Adipocyte (in vitro differentiated cells): Measurements from ENCODE around the gene WRNIP1.
"Not testable (repeated sequence)": the region's sequence is repeated elsewhere in the genome, so short reads cannot be mapped to it uniquely, and the experiment has no call there.

ENCODE experiments used
- DNase-seq: peaks from one replicate; pipeline ENCODE4 v3.0.0-alpha.2; 2015; ENCODE audit warnings: low read depth
- H3K27me3 ChIP-seq: replicated peaks from 2 replicates; pipeline ENCODE4 v1.7.0; 2013; ENCODE audit warnings: mild to moderate bottlenecking, low read length, moderate library complexity; ENCODE audit not compliant: control insufficient read depth, insufficient read depth
- H3K36me3 ChIP-seq: 2 replicates; pipeline ENCODE4 v1.7.0; 2013; ENCODE audit warnings: low read length, mild to moderate bottlenecking, moderate library complexity; ENCODE audit not compliant: control insufficient read depth, insufficient read depth, severe bottlenecking
- H3K4me1 ChIP-seq: 2 replicates; pipeline ENCODE4 v1.7.0; 2013; ENCODE audit warnings: mild to moderate bottlenecking, low read length, moderate library complexity; ENCODE audit not compliant: control insufficient read depth, insufficient read depth
- H3K4me3 ChIP-seq: 2 replicates; pipeline ENCODE4 v1.7.0; 2013; ENCODE audit warnings: mild to moderate bottlenecking, low read length, moderate library complexity
- H3K9ac ChIP-seq: 2 replicates; pipeline ENCODE4 v1.7.0; 2013; ENCODE audit warnings: mild to moderate bottlenecking, low read length, moderate library complexity
- H3K9me3 ChIP-seq: 2 replicates; pipeline ENCODE4 v1.7.0; 2013; ENCODE audit warnings: mild to moderate bottlenecking, low read length, moderate library complexity; ENCODE audit not compliant: control insufficient read depth

The WRNIP1 gene

GRCh38 chr6:2801687-2802086 is 36.5 kb downstream of the WRNIP1 start:
- not testable (repeated sequence) for H3K9me3 ChIP-seq, H3K27me3 ChIP-seq, H3K36me3 ChIP-seq, DNase-seq, H3K9ac ChIP-seq, H3K4me3 ChIP-seq, H3K4me1 ChIP-seq

- Histone ChIP-seq H3K36me3 (no peaks in the 10 kb centered on the region), H3K4me1 (no peaks in the 10 kb centered on the region), H3K27me3 (no peaks in the 10 kb centered on the region), H3K9me3 (no peaks in the 10 kb centered on the region), H3K9ac (no peak overlapping the region), H3K4me3 (no peak overlapping the region)
- no peak for DNase-seq
These were observed 37.4 kb downstream of the WRNIP1 start for GRCh38 chr6:2802521-2803060.

GRCh38 chr6:2803731-2804429 is 38.7 kb downstream of the WRNIP1 start:
- Histone ChIP-seq H3K9me3 (no peaks in the 10 kb centered on the region), H3K9ac (no peak overlapping the region), H3K4me3 (no peak overlapping the region), H3K4me1 (no peaks in the 10 kb centered on the region), H3K27me3 (no peaks in the 10 kb centered on the region), H3K36me3 (no peaks in the 10 kb centered on the region)
- no peak for DNase-seq

- Histone ChIP-seq H3K27me3 (no peaks in the 10 kb centered on the region), H3K9ac (no peak overlapping the region)
These were observed 39.3 kb downstream of the WRNIP1 start for GRCh38 chr6:2804516-2804915.

GRCh38 chr6:2805031-2805430 is 39.8 kb downstream of the WRNIP1 start:
- H3K4me3 ChIP-seq, result no peak overlapping the region
- no peak for DNase-seq
- H3K4me1 ChIP-seq, result peaks cover 2% of the 10 kb centered on the region
- no peaks in the 10 kb centered on the region for H3K36me3 ChIP-seq
- no peaks in the 10 kb centered on the region for H3K9me3 ChIP-seq
- no peak overlapping the region for H3K9ac ChIP-seq
- no peaks in the 10 kb centered on the region for H3K27me3 ChIP-seq

More at GRCh38 chr6:2804516-2804915, 39.3 kb downstream of the WRNIP1 start:
- DNase-seq, result no peak
- Histone ChIP-seq H3K36me3 (no peaks in the 10 kb centered on the region), H3K4me1 (no peaks in the 10 kb centered on the region), H3K4me3 (no peak overlapping the region), H3K9me3 (no peaks in the 10 kb centered on the region)

- H3K9me3 ChIP-seq, result no peaks in the 10 kb centered on the region
- no peak overlapping the region for H3K9ac ChIP-seq
- H3K4me1 ChIP-seq, result peaks cover 8% of the 10 kb centered on the region
- H3K36me3 ChIP-seq, result no peaks in the 10 kb centered on the region
- DNase-seq, result no peak
- no peaks in the 10 kb centered on the region for H3K27me3 ChIP-seq
- H3K4me3 ChIP-seq, result no peak overlapping the region
These were observed 41.5 kb downstream of the WRNIP1 start for GRCh38 chr6:2806644-2807043.

GRCh38 chr6:2807342-2808090 is 42.3 kb downstream of the WRNIP1 start:
- Histone ChIP-seq H3K27me3 (no peaks in the 10 kb centered on the region), H3K36me3 (no peaks in the 10 kb centered on the region), H3K4me3 (no peak overlapping the region), H3K9ac (no peak overlapping the region), H3K9me3 (no peaks in the 10 kb centered on the region), H3K4me1 (peaks cover 8% of the 10 kb centered on the region)
- DNase-seq, result no peak

- H3K4me3 ChIP-seq, result no peak overlapping the region
- no peaks in the 10 kb centered on the region for H3K9me3 ChIP-seq
- H3K36me3 ChIP-seq, result no peaks in the 10 kb centered on the region
- no peaks in the 10 kb centered on the region for H3K27me3 ChIP-seq
- H3K9ac ChIP-seq, result no peak overlapping the region
- H3K4me1 ChIP-seq, result peaks cover 8% of the 10 kb centered on the region
- DNase-seq, result no peak
These were observed 43.8 kb downstream of the WRNIP1 start for GRCh38 chr6:2809015-2809414.

GRCh38 chr6:2810092-2810671 is 45.0 kb downstream of the WRNIP1 start:
- DNase-seq, result no peak
- H3K9me3 ChIP-seq, result no peaks in the 10 kb centered on the region
- peaks cover 8% of the 10 kb centered on the region for H3K4me1 ChIP-seq
- no peaks in the 10 kb centered on the region for H3K36me3 ChIP-seq
- H3K9ac ChIP-seq, result no peak overlapping the region
- H3K4me3 ChIP-seq, result no peak overlapping the region
- no peaks in the 10 kb centered on the region for H3K27me3 ChIP-seq

GRCh38 chr6:2812695-2813094 is 47.5 kb downstream of the WRNIP1 start:
- peaks cover 10% of the 10 kb centered on the region for H3K4me1 ChIP-seq
- no peaks in the 10 kb centered on the region for H3K27me3 ChIP-seq
- H3K9me3 ChIP-seq, result peaks cover 9% of the 10 kb centered on the region
- no peaks in the 10 kb centered on the region for H3K36me3 ChIP-seq
- H3K9ac ChIP-seq, result no peak overlapping the region
- no peak for DNase-seq
- no peak overlapping the region for H3K4me3 ChIP-seq

- peaks cover 9% of the 10 kb centered on the region for H3K9me3 ChIP-seq
- H3K36me3 ChIP-seq, result no peaks in the 10 kb centered on the region
- H3K9ac ChIP-seq, result no peak overlapping the region
- DNase-seq, result no peak
- H3K27me3 ChIP-seq, result no peaks in the 10 kb centered on the region
- H3K4me1 ChIP-seq, result peaks cover 18% of the 10 kb centered on the region
- H3K4me3 ChIP-seq, result no peak overlapping the region
These were observed 51.0 kb downstream of the WRNIP1 start for GRCh38 chr6:2816158-2816557.
